Measurements from ENCODE around the gene GPAM. TPM values are rescaled to one million over a fixed set of nuclear protein-coding genes. Genes with fewer than 3 reads are reported as not detected.

Gene GPAM
- total RNA-seq, 1 experiment from 2014 or later: 16.0 TPM

DNA sequence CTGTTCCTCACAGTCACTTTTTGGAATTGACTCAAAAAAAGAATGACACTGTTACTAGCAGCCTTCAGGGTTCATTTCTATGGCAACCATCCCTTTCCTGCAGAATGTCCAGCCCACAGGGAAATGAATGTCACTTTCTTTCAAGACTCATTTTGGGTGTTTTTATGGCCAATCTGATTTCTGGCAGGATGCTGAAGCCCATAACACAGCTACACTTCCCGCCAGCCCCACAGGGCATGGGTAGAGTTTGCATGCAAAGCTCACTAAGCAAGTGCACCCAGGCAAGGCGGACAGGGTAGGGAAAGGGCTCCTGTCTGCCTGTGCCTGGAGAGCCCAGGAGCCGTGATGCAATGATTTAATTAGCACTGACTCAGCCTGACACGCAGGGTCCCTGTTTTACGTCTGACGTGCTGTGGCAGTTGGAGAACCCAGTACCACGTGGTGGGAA, 26.1 kb upstream of the GPAM start:
- TF ChIP-seq, protein P1, sequence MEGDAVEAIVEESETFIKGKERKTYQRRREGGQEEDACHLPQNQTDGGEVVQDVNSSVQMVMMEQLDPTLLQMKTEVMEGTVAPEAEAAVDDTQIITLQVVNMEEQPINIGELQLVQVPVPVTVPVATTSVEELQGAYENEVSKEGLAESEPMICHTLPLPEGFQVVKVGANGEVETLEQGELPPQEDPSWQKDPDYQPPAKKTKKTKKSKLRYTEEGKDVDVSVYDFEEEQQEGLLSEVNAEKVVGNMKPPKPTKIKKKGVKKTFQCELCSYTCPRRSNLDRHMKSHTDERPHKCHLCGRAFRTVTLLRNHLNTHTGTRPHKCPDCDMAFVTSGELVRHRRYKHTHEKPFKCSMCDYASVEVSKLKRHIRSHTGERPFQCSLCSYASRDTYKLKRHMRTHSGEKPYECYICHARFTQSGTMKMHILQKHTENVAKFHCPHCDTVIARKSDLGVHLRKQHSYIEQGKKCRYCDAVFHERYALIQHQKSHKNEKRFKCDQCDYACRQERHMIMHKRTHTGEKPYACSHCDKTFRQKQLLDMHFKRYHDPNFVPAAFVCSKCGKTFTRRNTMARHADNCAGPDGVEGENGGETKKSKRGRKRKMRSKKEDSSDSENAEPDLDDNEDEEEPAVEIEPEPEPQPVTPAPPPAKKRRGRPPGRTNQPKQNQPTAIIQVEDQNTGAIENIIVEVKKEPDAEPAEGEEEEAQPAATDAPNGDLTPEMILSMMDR (conservative IDR thresholded peaks at IDR 0.05): no peak
- no peak overlapping the region for H3K4me2 ChIP-seq (ENCODE audit: insufficient read depth, insufficient read length, low read length)
- no peak overlapping the region for H3K56ac ChIP-seq (ENCODE audit: insufficient read length, low read depth, low read length)
- H2BK12ac ChIP-seq (ENCODE audit: insufficient read length, low read depth, low read length): no peak overlapping the region
- no peak overlapping the region for H3K4ac ChIP-seq (ENCODE audit: low read depth, low read length)
- no peak overlapping the region; the same call in 1 of the 2 replicates for H3K14ac ChIP-seq (ENCODE audit: insufficient read depth, low read length)
- no peaks in the 10 kb centered on the region for H4K20me1 ChIP-seq (ENCODE audit: control insufficient read depth, insufficient read depth, insufficient read length)
- no peak overlapping the region for H2BK15ac ChIP-seq (ENCODE audit: low read depth, low read length)
- no peak overlapping the region for H2AK5ac ChIP-seq (ENCODE audit: insufficient read length, low read length)
- no peaks in the 10 kb centered on the region; the same call in 1 of the 2 replicates for H3K27me3 Mint-ChIP-seq (ENCODE audit: low read depth)
- H3K18ac ChIP-seq (ENCODE audit: insufficient read length, low read depth, low read length): no peak overlapping the region
- no peak overlapping the region for H4K5ac ChIP-seq (ENCODE audit: insufficient read length, low read depth, low read length)
- H3K9me3 ChIP-seq (ENCODE audit: control insufficient read depth, low read depth, low read length): no peaks in the 10 kb centered on the region
- H2BK20ac ChIP-seq (ENCODE audit: low read depth, low read length, poor library complexity, severe bottlenecking): no peak overlapping the region
- no peaks in the 10 kb centered on the region for H3K27me3 ChIP-seq (ENCODE audit: insufficient read depth, low read length)
- no peak overlapping the region for H3K27ac Mint-ChIP-seq
- H3K23me2 ChIP-seq (ENCODE audit: insufficient read length, low read depth, low read length, poor library complexity, severe bottlenecking): no peaks in the 10 kb centered on the region
- H3K4me1 ChIP-seq (ENCODE audit: insufficient read depth, low read length): no peaks in the 10 kb centered on the region
- no peaks in the 10 kb centered on the region; a peak in 1 of 7 replicates for H3K36me3 Mint-ChIP-seq (ENCODE audit: insufficient read depth in 1 of 3, low read depth in 3 of 3)
- no peak overlapping the region for H4K8ac ChIP-seq (replicated peaks; ENCODE audit: insufficient read length, low read depth, low read length)
- no peaks in the 10 kb centered on the region for H3K79me2 ChIP-seq (ENCODE audit: insufficient read depth, low read length)
- H3T11ph ChIP-seq (ENCODE audit: low read length): no peak overlapping the region
- no CpG with 5 or more reads among the region's 7 CpGs for WGBS (ENCODE audit: extremely low coverage, insufficient read length, low lambda C conversion rate)
- no peak overlapping the region for H2BK5ac ChIP-seq (ENCODE audit: insufficient read length, low read length)
- H4K91ac ChIP-seq (ENCODE audit: insufficient read length, low read depth, low read length): no peak overlapping the region
- H3K4me1 Mint-ChIP-seq: peaks cover 0 to 4% of the 10 kb centered on the region in 2 experiments; a peak in 1 of 4 replicates
- H3K23ac ChIP-seq (ENCODE audit: insufficient read length, low read depth, low read length): no peak overlapping the region
- no peak overlapping the region for H3K4me3 Mint-ChIP-seq
- peaks cover 2 to 3% of the 10 kb centered on the region in 2 experiments; a peak in 1 of 5 replicates for H3K9me3 Mint-ChIP-seq
- no peak overlapping the region for H2BK120ac ChIP-seq (ENCODE audit: low read depth, low read length, poor library complexity, severe bottlenecking)
- no peak overlapping the region for H3K27ac ChIP-seq (ENCODE audit: insufficient read length, low read depth, low read length)
- H2AFZ ChIP-seq (ENCODE audit: low read length): no peak overlapping the region
- no peaks in the 10 kb centered on the region for H3K79me1 ChIP-seq (ENCODE audit: insufficient read depth, low read depth, low read length, poor library complexity, severe bottlenecking)
- no peak overlapping the region for H3K9ac ChIP-seq (ENCODE audit: extremely low read depth, insufficient read length, low read length)
- no peak for DNase-seq

Measured in H9 (cell line).